Keratinocyte (primary cell): ENCODE data around the gene ZC3H7A. TPM values are rescaled to one million over a fixed set of nuclear protein-coding genes. Genes with fewer than 3 reads are reported as not detected.

ENCODE experiments used
- DNase-seq: peaks from one replicate; pipeline ENCODE4 v3.0.0-alpha.2; 2011; ENCODE audit warnings: low read depth, missing footprints, low spot score
- FAIRE-seq: peaks from 2 replicates; lab custom pipeline; 2011; peaks lifted over from hg19 to GRCh38; lab: Jason Lieb, UNC
- H2AFZ ChIP-seq: 2 replicates; pipeline ENCODE4 v1.6.0; 2012; ENCODE audit warnings: low read length, control low read depth, inconsistent platforms; ENCODE audit not compliant: control insufficient read depth
- H3K27ac ChIP-seq: 2 replicates; pipeline ENCODE4 v1.5.1; 2011; ENCODE audit warnings: low read length; ENCODE audit not compliant: control insufficient read depth, insufficient read depth
- H3K27me3 ChIP-seq: 3 replicates; pipeline ENCODE4 v1.6.0; 2011; ENCODE audit warnings: low read length; ENCODE audit not compliant: control insufficient read depth, insufficient read depth; ENCODE audit errors: extremely low read depth
- H3K36me3 ChIP-seq, 2 experiments: 2 replicates in 1 of 2; 3 replicates in 1 of 2; pipeline ENCODE4 v1.5.1; 2011; ENCODE audit warnings: low read length in 2 of 2, mild to moderate bottlenecking in 1 of 2; ENCODE audit not compliant: control insufficient read depth in 2 of 2, insufficient read depth in 2 of 2; ENCODE audit errors: extremely low read depth in 1 of 2
- H3K4me1 ChIP-seq: 3 replicates; pipeline ENCODE4 v1.5.1; 2011; ENCODE audit warnings: low read length; ENCODE audit not compliant: control insufficient read depth, insufficient read depth; ENCODE audit errors: extremely low read depth
- H3K4me2 ChIP-seq: 3 replicates; pipeline ENCODE4 v1.6.0; 2011; ENCODE audit warnings: low read depth, low read length; ENCODE audit not compliant: control insufficient read depth, insufficient read depth; ENCODE audit errors: extremely low read depth
- H3K4me3 ChIP-seq, 3 experiments: fragments of 200-600 bp in 1 of 3; sonication (generic) in 1 of 3; 2 replicates in 2 of 3; 3 replicates in 1 of 3; pipeline ENCODE4 v1.5.1; 2011 to 2016; ENCODE audit warnings: low read length in 3 of 3, mild to moderate bottlenecking in 3 of 3, control low read depth in 2 of 3, inconsistent platforms in 1 of 3, low read depth in 1 of 3, mixed read lengths in 1 of 3, mixed run types in 1 of 3, moderate library complexity in 1 of 3; ENCODE audit not compliant: control insufficient read depth in 2 of 3, insufficient read depth in 2 of 3; ENCODE audit errors: extremely low read depth in 1 of 3
- H3K79me2 ChIP-seq: 2 replicates; pipeline ENCODE4 v1.6.0; 2012; ENCODE audit warnings: low read length; ENCODE audit not compliant: control insufficient read depth, insufficient read depth
- H3K9ac ChIP-seq: 3 replicates; pipeline ENCODE4 v1.6.0; 2011; ENCODE audit warnings: low read length; ENCODE audit not compliant: control insufficient read depth, insufficient read depth; ENCODE audit errors: extremely low read depth
- H3K9me1 ChIP-seq: 3 replicates; pipeline ENCODE4 v1.6.0; 2011; ENCODE audit warnings: low read length; ENCODE audit not compliant: control insufficient read depth, insufficient read depth; ENCODE audit errors: extremely low read depth
- H3K9me3 ChIP-seq: 2 replicates; pipeline ENCODE4 v1.5.1; 2012; ENCODE audit warnings: low read depth, low read length; ENCODE audit not compliant: control insufficient read depth
- H4K20me1 ChIP-seq: 3 replicates; pipeline ENCODE4 v1.6.0; 2011; ENCODE audit warnings: low read length; ENCODE audit not compliant: control insufficient read depth, insufficient read depth; ENCODE audit errors: extremely low read depth
- CTCF ChIP-seq, 3 experiments: IDR thresholded peaks in 1 of 3; conservative IDR thresholded peaks in 1 of 3; optimal IDR thresholded peaks in 1 of 3; 2 replicates in 2 of 3; 3 replicates in 1 of 3; pipeline versions ENCODE3 to v1.5.1; 2011; ENCODE audit warnings: low read length in 3 of 3, mild to moderate bottlenecking in 3 of 3, moderate library complexity in 2 of 3, control low read depth in 1 of 3, inconsistent platforms in 1 of 3; ENCODE audit not compliant: insufficient read depth in 2 of 3; ENCODE audit errors: extremely low read depth in 1 of 3
- EZH2 ChIP-seq: IDR thresholded peaks from one replicate; pipeline ENCODE4 v1.6.1; 2012; ENCODE audit warnings: inconsistent platforms, mild to moderate bottlenecking, low read length, moderate library complexity
- dilution Hi-C: fragments of 300-500 bp; cut with MboI; formaldehyde crosslinking; loops from one replicate; pipeline ENCODE4 v1.7.0; 2020; ENCODE audit warnings: low sequenced_read_pairs; ENCODE audit not compliant: extremely low pct_ligation_motif_present
- polyA plus RNA-seq, 5 experiments: library from polyadenylated mRNA; depleted of rRNA in 3 of 5; stranded (reverse) in 3 of 5; stranded (forward) in 1 of 5; unstranded in 1 of 5; fragments of >200 nt; gene quantifications; 1 replicate in 1 of 5; 2 replicates in 3 of 5; 3 replicates in 1 of 5; pipeline versions ENCODE4 v1.2.1 to v1.2.3, GENCODE V29; 2011 to 2012; ENCODE audit warnings: missing spikeins in 2 of 5, low read depth in 1 of 5, low replicate concordance in 1 of 5

The ZC3H7A gene
- polyA plus RNA-seq, 1 donor (not counting 4 experiments of a cell fraction or from before 2014, with no cell fraction given): 43.9 TPM

GRCh38 chr16:11800382-11800718, 3.3 kb upstream of the ZC3H7A start:
- Histone ChIP-seq H3K9ac (no peak overlapping the region), H3K9me1 (no peaks in the 10 kb centered on the region), H2AFZ (no peak overlapping the region), H3K27me3 (no peaks in the 10 kb centered on the region), H4K20me1 (no peaks in the 10 kb centered on the region), H3K27ac (no peak overlapping the region), H3K4me2 (no peak overlapping the region), H3K36me3 (no peaks in the 10 kb centered on the region), H3K9me3 (no peaks in the 10 kb centered on the region), H3K4me1 (peaks cover 16% of the 10 kb centered on the region), H3K4me3 (no peak overlapping the region), H3K79me2 (peaks cover 35% of the 10 kb centered on the region)
- no peak for FAIRE-seq
- DNase-seq: no peak
- TF ChIP-seq CTCF (optimal IDR thresholded peaks at IDR 0.05 in 1 of 3, IDR thresholded peaks at IDR 0.05 in 1 of 3, conservative IDR thresholded peaks at IDR 0.05 in 1 of 3; ENCODE audit: extremely low read depth in 1 of 3, insufficient read depth in 2 of 3, low read length in 3 of 3) (no peak), EZH2 (no peak)
- dilution Hi-C loops: no loop called here

GRCh38 chr16:11799509-11800381, 2.7 kb upstream of the ZC3H7A start:
- peak overlapping the region; percentile 2 for H3K4me2 ChIP-seq
- no peak for TF ChIP-seq CTCF (optimal IDR thresholded peaks at IDR 0.05 in 1 of 3, IDR thresholded peaks at IDR 0.05 in 1 of 3, conservative IDR thresholded peaks at IDR 0.05 in 1 of 3; ENCODE audit: extremely low read depth in 1 of 3, insufficient read depth in 2 of 3, low read length in 3 of 3)
- H3K36me3 ChIP-seq: no peaks in the 10 kb centered on the region

More at GRCh38 chr16:11799509-11800381, 2.7 kb upstream of the ZC3H7A start:
- Histone ChIP-seq H3K9me1 (no peaks in the 10 kb centered on the region), H2AFZ (no peak overlapping the region), H3K4me1 (peaks cover 22% of the 10 kb centered on the region), H3K79me2 (peaks cover 41% of the 10 kb centered on the region), H3K27me3 (no peaks in the 10 kb centered on the region), H3K27ac (no peak overlapping the region), H4K20me1 (no peaks in the 10 kb centered on the region), H3K9me3 (no peaks in the 10 kb centered on the region), H3K4me3 (no peak overlapping the region), H3K9ac (no peak overlapping the region)
- no peak for FAIRE-seq
- no peak for DNase-seq
- dilution Hi-C loops: no loop called here
